H1 (cell line): ENCODE results near the gene GTF2IRD1. TPM values are rescaled to one million over a fixed set of nuclear protein-coding genes. Genes with fewer than 3 reads are reported as not detected.

ENCODE experiments used
- CTCF ChIA-PET: fragments of 300-600 bp; sonication (Branson Sonifier 250); formaldehyde crosslinking; loops from one replicate; lab custom pipeline; 2021; ENCODE audit not compliant: partially characterized antibody; lab: Charles Lee
- POLR2A ChIA-PET: fragments of 300-600 bp; sonication (Branson Sonifier 250); formaldehyde crosslinking; loops from one replicate; lab custom pipeline; 2021; ENCODE audit warnings: inconsistent platforms; ENCODE audit not compliant: partially characterized antibody; lab: Charles Lee
- DNase-seq, 2 experiments: peaks; one replicate each; pipeline versions ENCODE4 v3.0.0 to v3.0.0-alpha.2; 2010 to 2022; ENCODE audit warnings: low spot score in 2 of 2, low read depth in 1 of 2, mixed read lengths in 1 of 2
- FAIRE-seq: peaks from 2 replicates; lab custom pipeline; 2011; peaks lifted over from hg19 to GRCh38; lab: Jason Lieb, UNC
- H2AFZ ChIP-seq: 2 replicates; pipeline ENCODE4 v1.8.1; 2012; ENCODE audit warnings: low read length, inconsistent platforms
- H2AK5ac ChIP-seq: 2 replicates; pipeline ENCODE4 v1.6.1; 2013; ENCODE audit warnings: low read depth, low read length
- H2BK120ac ChIP-seq: replicated peaks from 2 replicates; pipeline ENCODE3; 2013; ENCODE audit warnings: low read depth, low read length, inconsistent platforms
- H2BK12ac ChIP-seq: 2 replicates; pipeline ENCODE4 v1.6.1; 2013; ENCODE audit warnings: low read depth, low read length
- H2BK15ac ChIP-seq: 2 replicates; pipeline ENCODE4 v1.6.1; 2013; ENCODE audit warnings: low read length
- H2BK20ac ChIP-seq: 2 replicates; pipeline ENCODE4 v1.6.1; 2013; ENCODE audit warnings: low read length
- H2BK5ac ChIP-seq: 2 replicates; pipeline ENCODE4 v1.6.1; 2013; ENCODE audit warnings: low read depth, low read length
- H3K14ac ChIP-seq: 2 replicates; pipeline ENCODE4 v1.6.1; 2013; ENCODE audit warnings: inconsistent platforms; ENCODE audit not compliant: insufficient read length
- H3K18ac ChIP-seq: 2 replicates; pipeline ENCODE4 v1.6.1; 2013; ENCODE audit warnings: low read length; ENCODE audit errors: extremely low read depth
- H3K23ac ChIP-seq: 2 replicates; pipeline ENCODE4 v1.6.1; 2013; ENCODE audit warnings: inconsistent platforms; ENCODE audit not compliant: insufficient read length
- H3K23me2 ChIP-seq: 2 replicates; pipeline ENCODE4 v1.6.1; 2013; ENCODE audit warnings: low read depth, low read length
- H3K27ac ChIP-seq: 2 replicates; pipeline ENCODE4 v1.6.1; 2011; ENCODE audit warnings: low read depth, low read length, inconsistent platforms
- H3K27me3 ChIP-seq, 4 experiments: replicated peaks in 1 of 4; 1 replicate in 1 of 4; 2 replicates in 3 of 4; pipeline versions ENCODE4 v1.6.1 to v1.8.1; 2011 to 2013; ENCODE audit warnings: low read length in 3 of 4, mild to moderate bottlenecking in 3 of 4, inconsistent platforms in 2 of 4, mixed read lengths in 2 of 4, moderate library complexity in 1 of 4; ENCODE audit not compliant: control insufficient read depth in 3 of 4, insufficient read depth in 3 of 4; ENCODE audit errors: extremely low read depth in 1 of 4
- H3K36me3 ChIP-seq, 4 experiments: 2 replicates each; pipeline versions ENCODE4 v1.6.1 to v1.8.1; 2011 to 2013; ENCODE audit warnings: mild to moderate bottlenecking in 4 of 4, low read length in 3 of 4, moderate library complexity in 2 of 4, control low read depth in 1 of 4, inconsistent platforms in 1 of 4; ENCODE audit not compliant: insufficient read depth in 4 of 4, control insufficient read depth in 2 of 4
- H3K4ac ChIP-seq: replicated peaks from 2 replicates; pipeline ENCODE3; 2013; ENCODE audit warnings: low read length, low read depth, mixed read lengths, inconsistent platforms; ENCODE audit not compliant: insufficient read length
- H3K4me1 ChIP-seq, 4 experiments: replicated peaks in 1 of 4; 1 replicate in 1 of 4; 2 replicates in 3 of 4; pipeline versions ENCODE4 v1.6.1 to v1.8.1; 2011 to 2013; ENCODE audit warnings: low read length in 3 of 4, inconsistent platforms in 2 of 4, mixed read lengths in 1 of 4; ENCODE audit not compliant: insufficient read depth in 4 of 4, control insufficient read depth in 3 of 4
- H3K4me2 ChIP-seq, 2 experiments: 2 replicates each; pipeline versions ENCODE4 v1.6.1 to v1.8.1; 2011 to 2013; ENCODE audit warnings: low read depth in 2 of 2, low read length in 2 of 2, control low read depth in 1 of 2, inconsistent platforms in 1 of 2, mild to moderate bottlenecking in 1 of 2; ENCODE audit not compliant: insufficient read depth in 1 of 2
- H3K4me3 ChIP-seq, 4 experiments: fragments of 200-600, 300-600 bp in 1 of 4; sonication (generic), shearing (Covaris generic), sonication (Bioruptor Twin) in 1 of 4; 2 replicates each; pipeline versions ENCODE4 v1.5.1 to v1.8.1; 2011 to 2016; ENCODE audit warnings: low read length in 4 of 4, low read depth in 3 of 4, control low read depth in 2 of 4, inconsistent platforms in 2 of 4, mild to moderate bottlenecking in 2 of 4, mixed read lengths in 1 of 4, moderate library complexity in 1 of 4; ENCODE audit not compliant: insufficient read depth in 2 of 4; ENCODE audit errors: extremely low read depth in 1 of 4
- H3K56ac ChIP-seq: replicated peaks from 2 replicates; pipeline ENCODE3; 2013; ENCODE audit warnings: low read depth, mild to moderate bottlenecking, mixed read lengths, low read length, inconsistent platforms; ENCODE audit not compliant: insufficient read length
- H3K79me1 ChIP-seq: 2 replicates; pipeline ENCODE4 v1.6.1; 2013; ENCODE audit warnings: low read depth, low read length, control low read depth
- H3K79me2 ChIP-seq, 2 experiments: 2 replicates each; pipeline versions ENCODE4 v1.6.1 to v1.8.1; 2012 to 2013; ENCODE audit warnings: low read length in 2 of 2, mild to moderate bottlenecking in 2 of 2, inconsistent platforms in 1 of 2; ENCODE audit not compliant: insufficient read depth in 2 of 2, control insufficient read depth in 1 of 2
- H3K9ac ChIP-seq, 4 experiments: replicated peaks in 1 of 4; 1 replicate in 1 of 4; 2 replicates in 3 of 4; pipeline versions ENCODE4 v1.6.1 to v1.8.1; 2011 to 2013; ENCODE audit warnings: low read depth in 3 of 4, low read length in 3 of 4, control low read depth in 2 of 4, mild to moderate bottlenecking in 2 of 4, moderate library complexity in 2 of 4, inconsistent platforms in 1 of 4; ENCODE audit errors: extremely low read depth in 1 of 4
- H3K9me3 ChIP-seq, 2 experiments: 2 replicates each; pipeline versions ENCODE4 v1.6.1 to v1.8.1; 2012 to 2013; ENCODE audit warnings: mild to moderate bottlenecking in 2 of 2, moderate library complexity in 2 of 2, control low read depth in 1 of 2, inconsistent platforms in 1 of 2, low read depth in 1 of 2, low read length in 1 of 2, mixed read lengths in 1 of 2; ENCODE audit not compliant: insufficient read depth in 2 of 2
- H4K20me1 ChIP-seq, 2 experiments: replicated peaks in 1 of 2; 2 replicates each; pipeline versions ENCODE3 to v1.8.1; 2011 to 2013; ENCODE audit warnings: inconsistent platforms in 2 of 2, low read length in 2 of 2, mild to moderate bottlenecking in 1 of 2; ENCODE audit not compliant: insufficient read depth in 2 of 2, control insufficient read depth in 1 of 2
- H4K5ac ChIP-seq: 2 replicates; pipeline ENCODE4 v1.6.1; 2013; ENCODE audit warnings: low read length, low read depth, mixed read lengths, inconsistent platforms; ENCODE audit not compliant: insufficient read length
- H4K8ac ChIP-seq: 2 replicates; pipeline ENCODE4 v1.8.0; 2013; ENCODE audit warnings: mild to moderate bottlenecking, moderate library complexity, low read length, inconsistent platforms; ENCODE audit not compliant: insufficient read depth; ENCODE audit errors: extremely low read depth
- H4K91ac ChIP-seq: replicated peaks from 2 replicates; pipeline ENCODE3; 2013; ENCODE audit warnings: low read length, mixed read lengths, inconsistent platforms; ENCODE audit not compliant: insufficient read length
- FOSL1 ChIP-seq: IDR thresholded peaks from 2 replicates; pipeline ENCODE4 v1.6.1; 2011; ENCODE audit warnings: mild to moderate bottlenecking, low read depth, low read length, moderate library complexity; ENCODE audit not compliant: insufficient read depth
- RXRA ChIP-seq: IDR thresholded peaks from 2 replicates; pipeline ENCODE4 v1.6.1; 2011; ENCODE audit warnings: low read depth, mild to moderate bottlenecking, low read length, moderate library complexity; ENCODE audit not compliant: insufficient read depth
- WGBS, 2 experiments: shearing (Covaris generic) in 1 of 2; methylation state at CpG; one replicate each; pipeline versions ENCODE4 v1.1.6 to v1.1.7; 2013 to 2015; ENCODE audit warnings: low lambda C conversion rate in 2 of 2, mixed read lengths in 2 of 2, inconsistent platforms in 1 of 2, low coverage in 1 of 2, missing lambda C conversion rate in 1 of 2; ENCODE audit not compliant: insufficient replicate concordance in 2 of 2, insufficient coverage in 1 of 2, insufficient read length in 1 of 2; ENCODE audit errors: extremely low coverage in 1 of 2, missing lambda C conversion rate in 1 of 2; 5-methylcytosine and 5-hydroxymethylcytosine counted together
- polyA plus RNA-seq, 7 experiments: library from polyadenylated mRNA; depleted of rRNA in 3 of 7; stranded (reverse) in 5 of 7; unstranded in 2 of 7; fragments of >200 nt in 5 of 7; fragments of 200-250 nt in 2 of 7; gene quantifications; 1 replicate in 5 of 7; 2 replicates in 1 of 7; 4 replicates in 1 of 7; pipeline versions ENCODE4 v1.2.1 to v1.2.3, GENCODE V29; 2011 to 2013; ENCODE audit warnings: missing spikeins in 2 of 7, mixed read lengths in 2 of 7
- total RNA-seq: library from RNA; stranded (reverse); fragmentation: NEBNext Ultra II Directional; extraction: Animal tissue kit (Norgen Biotek cat#: 25700); gene quantifications from 2 replicates; pipeline ENCODE4 v1.2.1, GENCODE V29; 2021

Gene GTF2IRD1
- total and polyA plus RNA-seq, 2 of the 8 experiments (the other 6 are each of a cell fraction or from before 2014, with no cell fraction given), result 27.4 to 45.4 TPM

- no peak overlapping the region for H2BK5ac ChIP-seq
- H2BK20ac ChIP-seq, result no peak overlapping the region
- no peak overlapping the region for H2BK15ac ChIP-seq
- FAIRE-seq (no peak), DNase-seq (no peak)
- no peak overlapping the region for H2BK12ac ChIP-seq
- no peaks in the 10 kb centered on the region for H3K23me2 ChIP-seq
- H3K23ac ChIP-seq, result no peak overlapping the region
- POLR2A ChIA-PET, result interaction anchor here (1.3 to 2.0 kb wide), 3 partner anchors 8 to 19 kb away, joined by 3 to 5 read pairs (median 3); no protein-coding TSS in a partner anchor
- no peak overlapping the region for H3K4ac ChIP-seq
- no peaks in the 10 kb centered on the region for H3K27me3 ChIP-seq
- H3K9ac ChIP-seq, result no peak overlapping the region
- CTCF ChIA-PET, result interaction anchor here (0.7 to 1.1 kb wide), 4 partner anchors 9 to 55 kb away, joined by 3 read pairs; no protein-coding TSS in a partner anchor
- no peak for TF ChIP-seq FOSL1
- no peak for TF ChIP-seq RXRA
- H3K4me1 ChIP-seq, result 0 out of 7 replicates have a peak, but pooled peaks cover 0 to 3% (median under 1%) of the 10 kb centered on the region in 4 experiments
- H4K91ac ChIP-seq, result no peak overlapping the region
- H3K4me3 ChIP-seq, result no peak overlapping the region
- H3K79me2 ChIP-seq, result peaks cover 2 to 58% of the 10 kb centered on the region in 2 experiments; a peak in 2 of 4 replicates
- H2BK120ac ChIP-seq, result no peak overlapping the region
- H2AK5ac ChIP-seq, result no peak overlapping the region
- no peak overlapping the region for H2AFZ ChIP-seq
- H3K4me2 ChIP-seq, result no peak overlapping the region
- H3K27ac ChIP-seq, result no peak overlapping the region
- no peak overlapping the region for H3K56ac ChIP-seq
- H3K9me3 ChIP-seq, result no peaks in the 10 kb centered on the region
- no peak overlapping the region for H3K18ac ChIP-seq
- 95% methylated on average over 9 of the region's 9 CpGs; no CpG with 5 or more reads in 1 of the 2 experiments for WGBS, 2 experiments
- H4K20me1 ChIP-seq, result peaks cover 18 to 19% of the 10 kb centered on the region in 2 experiments
- H3K36me3 ChIP-seq, result no peaks in the 10 kb centered on the region
- H3K79me1 ChIP-seq, result peaks cover 22% of the 10 kb centered on the region
- no peak overlapping the region for H4K5ac ChIP-seq
- H3K14ac ChIP-seq, result no peak overlapping the region
- no peak overlapping the region for H4K8ac ChIP-seq
Observed at GRCh38 chr7:74467876-74468275, 14.2 kb downstream of the GTF2IRD1 start.
